H1 (cell line): ENCODE measurements around the gene ANKRD11.
"Not testable (repeated sequence)": the region's sequence is repeated elsewhere in the genome, so short reads cannot be mapped to it uniquely, and the experiment has no call there.

Experiments used
- CTCF ChIP-seq, 3 experiments: IDR thresholded peaks; 1 replicate in 2 of 3; 2 replicates in 1 of 3; pipeline versions ENCODE4 v1.5.1 to v1.6.1; 2011; ENCODE audit warnings: low read length in 3 of 3, mild to moderate bottlenecking in 3 of 3, inconsistent platforms in 2 of 3, low read depth in 1 of 3, moderate library complexity in 1 of 3; ENCODE audit not compliant: insufficient read depth in 1 of 3; ENCODE audit errors: control extremely low read depth in 1 of 3
- EZH2 ChIP-seq: fragments of 200-600 bp; sonication (generic); IDR thresholded peaks from 2 replicates; pipeline ENCODE4 v1.7.1; 2012; ENCODE audit warnings: low read depth, mild to moderate bottlenecking, moderate library complexity, low read length, inconsistent platforms; ENCODE audit not compliant: severe bottlenecking
- HDAC6 ChIP-seq: IDR thresholded peaks from one replicate; pipeline ENCODE4 v1.7.1; 2012; ENCODE audit warnings: low read depth, mild to moderate bottlenecking, inconsistent platforms, low read length, moderate library complexity
- POLR2A ChIP-seq, 2 experiments: IDR thresholded peaks; 1 replicate in 1 of 2; 2 replicates in 1 of 2; pipeline ENCODE4 v1.6.1; 2011; ENCODE audit warnings: low read depth in 2 of 2, low read length in 2 of 2, mild to moderate bottlenecking in 2 of 2; ENCODE audit errors: control extremely low read depth in 1 of 2
- SP2 ChIP-seq: IDR thresholded peaks from 2 replicates; pipeline ENCODE4 v1.6.1; 2012; ENCODE audit warnings: mild to moderate bottlenecking, low read length, inconsistent platforms
- USF2 ChIP-seq: IDR thresholded peaks from 2 replicates; pipeline ENCODE4 v1.6.1; 2011; ENCODE audit warnings: low read length, improper control_type of control experiment

GRCh38 chr16:89462639-89463038, 27.7 kb downstream of the ANKRD11 start:
- not testable (repeated sequence) for TF ChIP-seq EZH2; CTCF (IDR thresholded peaks at IDR 0.05; ENCODE audit: control extremely low read depth in 1 of 3, insufficient read depth in 1 of 3, low read depth in 1 of 3, low read length in 3 of 3); HDAC6; POLR2A (IDR thresholded peaks at IDR 0.05; ENCODE audit: control extremely low read depth in 1 of 2, low read depth in 2 of 2, low read length in 2 of 2); USF2; SP2
